ENCODE measurements around the gene IFT122. TPM values are rescaled to one million over a fixed set of nuclear protein-coding genes. Genes with fewer than 3 reads are reported as not detected.

The IFT122 gene
- total RNA-seq, 4 donors from 2014 or later = 9.5 to 47.6 (median 24.5) TPM

DNA sequence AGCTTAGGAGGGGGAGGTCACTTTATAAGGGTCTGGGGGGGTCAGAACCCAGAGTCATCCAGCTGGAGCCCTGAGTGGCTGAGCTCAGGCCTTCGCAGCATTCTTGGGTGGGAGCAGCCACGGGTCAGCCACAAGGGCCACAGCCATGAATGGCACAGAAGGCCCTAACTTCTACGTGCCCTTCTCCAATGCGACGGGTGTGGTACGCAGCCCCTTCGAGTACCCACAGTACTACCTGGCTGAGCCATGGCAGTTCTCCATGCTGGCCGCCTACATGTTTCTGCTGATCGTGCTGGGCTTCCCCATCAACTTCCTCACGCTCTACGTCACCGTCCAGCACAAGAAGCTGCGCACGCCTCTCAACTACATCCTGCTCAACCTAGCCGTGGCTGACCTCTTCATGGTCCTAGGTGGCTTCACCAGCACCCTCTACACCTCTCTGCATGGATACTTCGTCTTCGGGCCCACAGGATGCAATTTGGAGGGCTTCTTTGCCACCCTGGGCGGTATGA lies 88.6 kb downstream of the IFT122 start, which contains the start of gene RHO:
RHO (plus strand) TSS at position 51 of the 512 bp plus-strand sequence; CDS start at position 146, 95 bp downstream.
- TF ChIP-seq POLR2A (IDR thresholded peaks at IDR 0.05) (no peak), CTCF (IDR thresholded peaks at IDR 0.05) (no peak), POLR2AphosphoS5 (IDR thresholded peaks at IDR 0.05) (no peak), EP300 (IDR thresholded peaks at IDR 0.05) (no peak)
- H3K9me3 ChIP-seq = no peaks in the 10 kb centered on the region
- DNase-seq (ENCODE audit: low spot score in 2 of 2) = no peak
- peaks cover 11% of the 10 kb centered on the region for H3K4me1 ChIP-seq
- 89% methylated on average over 18 of the region's 18 CpGs for WGBS
- H3K27me3 ChIP-seq = no peaks in the 10 kb centered on the region
- no peak within 1 kb of the TSS for H3K27ac ChIP-seq
- H3K4me3 ChIP-seq = no peak within 1 kb of the TSS
- H3K36me3 ChIP-seq = no peaks in the 10 kb centered on the region

DNA sequence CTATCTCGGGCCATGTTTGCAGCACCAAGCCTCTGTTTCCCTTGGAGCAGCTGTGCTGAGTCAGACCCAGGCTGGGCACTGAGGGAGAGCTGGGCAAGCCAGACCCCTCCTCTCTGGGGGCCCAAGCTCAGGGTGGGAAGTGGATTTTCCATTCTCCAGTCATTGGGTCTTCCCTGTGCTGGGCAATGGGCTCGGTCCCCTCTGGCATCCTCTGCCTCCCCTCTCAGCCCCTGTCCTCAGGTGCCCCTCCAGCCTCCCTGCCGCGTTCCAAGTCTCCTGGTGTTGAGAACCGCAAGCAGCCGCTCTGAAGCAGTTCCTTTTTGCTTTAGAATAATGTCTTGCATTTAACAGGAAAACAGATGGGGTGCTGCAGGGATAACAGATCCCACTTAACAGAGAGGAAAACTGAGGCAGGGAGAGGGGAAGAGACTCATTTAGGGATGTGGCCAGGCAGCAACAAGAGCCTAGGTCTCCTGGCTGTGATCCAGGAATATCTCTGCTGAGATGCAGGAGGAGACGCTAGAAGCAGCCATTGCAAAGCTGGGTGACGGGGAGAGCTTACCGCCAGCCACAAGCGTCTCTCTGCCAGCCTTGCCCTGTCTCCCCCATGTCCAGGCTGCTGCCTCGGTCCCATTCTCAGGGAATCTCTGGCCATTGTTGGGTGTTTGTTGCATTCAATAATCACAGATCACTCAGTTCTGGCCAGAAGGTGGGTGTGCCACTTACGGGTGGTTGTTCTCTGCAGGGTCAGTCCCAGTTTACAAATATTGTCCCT lies 89.6 kb downstream of the IFT122 start:
- WGBS = 77% methylated on average over 12 of the region's 12 CpGs
- Histone ChIP-seq H3K27ac (no peak overlapping the region), H3K4me1 (peaks cover 11% of the 10 kb centered on the region), H3K4me3 (no peak overlapping the region), H3K36me3 (no peaks in the 10 kb centered on the region), H3K9me3 (no peaks in the 10 kb centered on the region), H3K27me3 (no peaks in the 10 kb centered on the region)
- DNase-seq (ENCODE audit: low spot score in 2 of 2) = no peak
- TF ChIP-seq POLR2AphosphoS5 (IDR thresholded peaks at IDR 0.05) (no peak), EP300 (IDR thresholded peaks at IDR 0.05) (no peak), POLR2A (IDR thresholded peaks at IDR 0.05) (no peak), CTCF (IDR thresholded peaks at IDR 0.05) (no peak)

DNA sequence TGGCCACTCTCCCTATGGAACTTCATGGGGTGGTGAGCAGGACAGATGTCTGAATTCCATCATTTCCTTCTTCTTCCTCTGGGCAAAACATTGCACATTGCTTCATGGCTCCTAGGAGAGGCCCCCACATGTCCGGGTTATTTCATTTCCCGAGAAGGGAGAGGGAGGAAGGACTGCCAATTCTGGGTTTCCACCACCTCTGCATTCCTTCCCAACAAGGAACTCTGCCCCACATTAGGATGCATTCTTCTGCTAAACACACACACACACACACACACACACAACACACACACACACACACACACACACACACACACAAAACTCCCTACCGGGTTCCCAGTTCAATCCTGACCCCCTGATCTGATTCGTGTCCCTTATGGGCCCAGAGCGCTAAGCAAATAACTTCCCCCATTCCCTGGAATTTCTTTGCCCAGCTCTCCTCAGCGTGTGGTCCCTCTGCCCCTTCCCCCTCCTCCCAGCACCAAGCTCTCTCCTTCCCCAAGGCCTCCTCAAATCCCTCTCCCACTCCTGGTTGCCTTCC lies 90.3 kb downstream of the IFT122 start:
- no peaks in the 10 kb centered on the region for H3K36me3 ChIP-seq
- H3K27ac ChIP-seq = no peak overlapping the region
- WGBS = 49% methylated on average over 6 of the region's 6 CpGs
- DNase-seq (ENCODE audit: low spot score in 2 of 2) = no peak
- TF ChIP-seq POLR2A (IDR thresholded peaks at IDR 0.05) (no peak), POLR2AphosphoS5 (IDR thresholded peaks at IDR 0.05) (no peak), EP300 (IDR thresholded peaks at IDR 0.05) (no peak), CTCF (IDR thresholded peaks at IDR 0.05) (no peak)
- H3K4me3 ChIP-seq = no peak overlapping the region
- peaks cover 11% of the 10 kb centered on the region for H3K4me1 ChIP-seq
- H3K9me3 ChIP-seq = no peaks in the 10 kb centered on the region
- no peaks in the 10 kb centered on the region for H3K27me3 ChIP-seq

GRCh38 chr3:129530821-129531220 lies 90.8 kb downstream of the IFT122 start:
- Histone ChIP-seq H3K4me3 (no peak overlapping the region), H3K27me3 (no peaks in the 10 kb centered on the region), H3K27ac (no peak overlapping the region), H3K9me3 (no peaks in the 10 kb centered on the region), H3K36me3 (no peaks in the 10 kb centered on the region), H3K4me1 (peaks cover 11% of the 10 kb centered on the region)
- TF ChIP-seq POLR2AphosphoS5 (IDR thresholded peaks at IDR 0.05) (no peak), EP300 (IDR thresholded peaks at IDR 0.05) (no peak), CTCF (IDR thresholded peaks at IDR 0.05) (no peak), POLR2A (IDR thresholded peaks at IDR 0.05) (no peak)
- DNase-seq (ENCODE audit: low spot score in 2 of 2) = no peak
- WGBS = 92% methylated on average over 13 of the region's 13 CpGs

GRCh38 chr3:129531699-129532098 lies 91.7 kb downstream of the IFT122 start:
- H3K4me1 ChIP-seq = peaks cover 11% of the 10 kb centered on the region
- no peak overlapping the region for H3K27ac ChIP-seq
- DNase-seq (ENCODE audit: low spot score in 2 of 2) = no peak
- H3K27me3 ChIP-seq = no peaks in the 10 kb centered on the region
- no peaks in the 10 kb centered on the region for H3K9me3 ChIP-seq
- H3K36me3 ChIP-seq = no peaks in the 10 kb centered on the region
- 95% methylated on average over 11 of the region's 11 CpGs for WGBS
- TF ChIP-seq CTCF (IDR thresholded peaks at IDR 0.05) = no peak
- no peak for TF ChIP-seq EP300 (IDR thresholded peaks at IDR 0.05)
- no peak for TF ChIP-seq POLR2AphosphoS5 (IDR thresholded peaks at IDR 0.05)
- no peak for TF ChIP-seq POLR2A (IDR thresholded peaks at IDR 0.05)
- no peak overlapping the region for H3K4me3 ChIP-seq
